ENCODE data around the gene DYDC1. TPM values are rescaled to one million over a fixed set of nuclear protein-coding genes. Genes with fewer than 3 reads are reported as not detected.
"Not testable (repeated sequence)": the region's sequence is repeated elsewhere in the genome, so short reads cannot be mapped to it uniquely, and the experiment has no call there.

The DYDC1 gene
- total RNA-seq, 1 donor from 2014 or later = not detected

DNA sequence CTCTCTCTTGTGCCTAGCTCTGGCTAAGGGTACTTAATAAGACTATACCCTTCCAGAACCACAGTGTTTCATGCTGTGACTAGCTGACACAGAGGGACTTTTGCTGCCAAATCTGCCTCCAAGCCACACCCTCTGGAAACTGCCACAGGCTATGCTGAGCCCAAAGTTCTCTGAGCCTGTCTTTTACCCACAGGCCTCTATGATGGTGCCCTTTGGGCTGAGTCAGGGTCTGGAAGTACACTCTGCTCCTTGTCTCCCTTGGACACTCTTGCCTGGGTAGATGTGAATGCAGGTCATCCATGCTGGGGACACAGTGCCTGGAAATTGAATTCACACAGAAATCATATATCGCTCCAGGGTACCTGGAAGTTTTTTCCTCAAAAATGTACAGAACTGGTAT, 22.6 kb downstream of the DYDC1 start:
- DNase-seq = no peak

DNA sequence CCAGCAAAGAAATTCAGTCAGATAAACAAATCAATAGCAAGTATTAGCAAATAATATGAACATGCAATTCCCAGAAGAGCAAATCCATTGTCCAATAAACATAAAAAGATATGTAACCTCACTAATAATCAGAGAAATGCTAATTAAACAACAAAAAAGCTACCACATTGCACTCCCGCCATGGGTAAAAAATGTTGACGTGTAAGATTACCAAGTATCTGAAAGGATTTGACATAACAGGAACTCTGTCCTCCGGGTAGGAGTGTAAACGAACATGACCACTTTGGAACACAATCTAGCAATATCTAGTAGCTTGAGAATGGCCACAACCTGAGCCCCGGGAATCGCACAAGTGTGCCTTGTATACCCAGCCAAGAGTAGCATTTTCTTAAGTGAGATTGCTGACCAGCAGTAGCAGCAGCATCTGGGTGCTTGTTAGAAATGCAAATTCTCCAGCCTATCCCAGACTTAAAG, 31.6 kb downstream of the DYDC1 start:
- no peak for DNase-seq

DNA sequence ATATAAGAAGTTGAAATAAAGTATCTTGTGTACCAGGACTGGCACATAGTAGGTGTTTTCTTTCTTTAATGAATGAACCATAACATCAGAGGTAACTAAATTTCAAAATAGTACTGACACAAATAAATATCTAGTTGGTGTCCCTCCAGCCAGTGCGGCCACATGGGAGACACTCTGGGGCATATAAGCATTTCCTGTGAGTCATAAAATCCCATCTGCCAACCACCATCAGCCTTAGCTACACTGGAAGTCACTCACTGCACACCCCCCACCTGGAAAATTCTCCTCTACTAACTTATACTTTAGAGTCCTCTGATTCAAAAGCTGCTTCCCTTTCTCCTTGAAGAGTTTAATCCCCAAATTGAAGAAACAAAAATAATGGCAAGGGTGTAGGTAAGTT, 32.5 kb downstream of the DYDC1 start:
- peak; percentile 26 for DNase-seq

DNA sequence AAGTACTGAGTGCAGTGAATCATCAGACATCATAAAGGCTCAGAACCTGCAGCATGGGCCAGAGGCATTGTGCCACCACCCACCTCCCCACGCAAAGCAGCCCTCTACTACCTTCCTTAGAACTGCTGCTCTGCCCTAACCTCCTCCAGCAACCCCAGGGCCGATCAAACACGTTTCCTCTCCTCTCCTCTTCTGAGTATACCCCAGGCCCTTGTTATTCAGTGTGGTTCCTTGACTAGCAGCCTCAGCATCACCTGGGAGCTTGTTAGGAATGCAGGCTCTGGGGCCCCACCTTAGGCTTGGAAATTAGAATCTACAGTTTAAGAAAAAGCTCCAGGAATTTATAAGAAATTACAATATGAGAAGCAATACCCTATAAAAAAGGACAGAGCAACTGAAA, 33.2 kb downstream of the DYDC1 start:
- no peak for DNase-seq

DNA sequence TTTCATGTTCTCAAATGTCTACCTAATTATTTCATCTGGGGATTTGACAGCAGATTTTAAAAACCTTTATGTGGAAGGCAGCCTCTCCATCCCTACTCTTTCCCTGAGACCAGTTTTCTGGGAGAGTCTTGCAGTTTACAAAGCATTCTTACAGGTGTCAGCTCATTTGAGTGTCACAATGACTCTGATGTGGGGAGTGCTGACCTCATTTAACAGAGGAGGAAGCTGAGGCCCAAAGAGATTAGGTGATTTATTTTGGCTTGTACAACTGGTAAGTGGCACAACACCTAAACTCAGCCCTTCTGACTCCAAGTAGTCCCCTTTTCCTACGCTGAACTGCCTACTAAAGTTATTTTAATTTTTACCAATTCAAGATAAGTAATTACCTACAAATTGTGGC, 33.8 kb downstream of the DYDC1 start:
- DNase-seq = no peak

DNA sequence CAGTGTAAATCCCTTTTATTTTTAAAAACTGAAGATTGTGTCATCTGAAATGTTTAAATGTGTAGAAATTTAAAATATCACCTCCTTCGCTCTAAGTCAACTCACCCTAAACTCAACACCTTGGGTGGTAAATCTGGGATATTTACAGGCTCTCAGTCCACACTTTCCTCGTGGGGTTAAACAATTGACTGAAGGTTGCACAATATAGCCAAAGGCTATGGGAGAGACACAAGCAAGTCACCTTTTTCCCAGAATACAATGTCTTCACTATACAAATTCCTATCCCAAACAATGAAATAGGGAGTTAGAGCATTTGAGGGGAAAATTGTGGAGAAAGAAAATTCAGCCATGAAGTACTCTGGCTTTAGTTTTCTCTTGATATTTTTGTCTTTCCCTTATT, 34.4 kb downstream of the DYDC1 start:
- DNase-seq = no peak

DNA sequence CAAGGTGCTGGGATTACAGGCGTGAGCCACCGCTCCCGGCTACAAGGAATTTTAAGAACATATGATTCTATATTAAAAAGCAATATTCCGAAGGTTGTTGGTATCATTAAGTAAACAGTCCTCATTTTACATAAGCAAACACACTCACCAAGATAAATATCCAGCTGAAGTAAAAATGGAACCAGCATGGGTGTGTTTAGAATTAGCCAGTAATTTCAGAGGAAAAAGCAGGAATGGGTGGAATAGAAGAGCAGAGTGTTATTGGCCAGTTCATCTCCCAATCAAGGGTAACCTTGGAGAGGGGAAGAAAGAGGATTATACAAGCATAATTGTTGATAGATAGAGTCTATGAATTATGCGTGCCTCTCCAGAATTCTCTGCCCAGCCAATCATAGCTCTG, 35.4 kb downstream of the DYDC1 start:
- no peak for DNase-seq

DNA sequence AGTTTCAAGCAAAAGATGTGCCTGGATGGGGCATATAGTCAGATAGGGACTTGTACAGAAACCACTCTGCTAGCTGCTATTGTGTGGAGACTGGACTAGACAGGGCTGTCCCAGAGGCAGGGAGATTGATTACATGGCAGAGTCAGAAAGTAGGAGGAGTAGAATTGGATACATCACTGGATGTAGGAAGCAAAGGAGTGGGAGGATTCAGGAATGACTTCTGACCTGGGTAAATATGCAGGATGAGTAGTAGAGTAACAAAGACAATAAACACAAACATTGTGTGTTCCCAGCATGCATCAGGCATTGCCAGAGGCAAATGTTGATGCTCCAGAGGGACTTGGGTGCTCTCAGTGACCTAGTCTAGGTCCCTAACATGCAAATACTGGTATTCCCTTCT, 36.2 kb downstream of the DYDC1 start:
- DNase-seq = no peak

DNA sequence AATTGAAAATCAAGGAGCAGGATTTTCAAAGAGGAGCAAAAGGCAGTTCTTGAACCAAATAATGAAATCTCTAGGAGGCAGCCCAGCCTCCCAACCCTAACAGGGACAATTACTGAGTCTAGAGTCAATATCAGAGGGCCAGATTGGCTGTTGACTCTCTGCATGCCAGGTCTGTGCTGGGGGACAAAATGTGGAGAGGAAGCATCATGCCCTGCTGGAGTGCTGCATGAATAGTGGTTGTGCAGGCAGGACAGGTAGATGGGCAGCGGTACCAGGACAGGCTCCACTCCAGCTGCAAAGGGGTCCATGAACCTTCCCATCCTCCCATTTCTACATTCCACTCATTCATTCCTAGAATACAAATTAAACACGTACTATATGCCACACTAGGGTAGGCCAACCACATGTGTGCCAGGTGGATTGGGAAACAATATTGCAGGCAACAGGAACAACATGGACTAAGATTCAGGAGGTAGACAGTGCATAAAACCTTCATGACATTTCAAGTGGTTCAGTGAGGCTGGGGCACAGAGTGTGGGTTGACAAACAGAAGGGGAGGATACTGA, 36.7 kb downstream of the DYDC1 start:
- no peak for DNase-seq

DNA sequence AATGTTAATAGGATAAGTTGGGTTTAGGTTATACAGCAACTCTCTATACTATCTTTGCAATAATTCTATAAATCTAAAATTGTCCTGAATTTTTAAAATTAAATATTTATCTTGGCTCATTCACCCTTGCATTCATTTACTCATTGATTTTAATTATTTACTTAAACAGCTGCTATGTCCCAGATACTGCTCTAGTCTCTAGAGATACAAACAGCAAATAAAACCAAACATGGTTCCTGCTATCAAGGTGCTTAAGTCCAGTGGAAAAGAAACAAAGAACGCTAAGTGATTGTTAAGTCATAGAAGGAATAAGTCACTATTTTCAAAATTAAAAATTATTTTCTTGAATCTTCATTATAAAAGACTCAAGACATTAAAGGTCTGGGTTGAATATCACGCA, 37.2 kb downstream of the DYDC1 start:
- no peak for DNase-seq

DNA sequence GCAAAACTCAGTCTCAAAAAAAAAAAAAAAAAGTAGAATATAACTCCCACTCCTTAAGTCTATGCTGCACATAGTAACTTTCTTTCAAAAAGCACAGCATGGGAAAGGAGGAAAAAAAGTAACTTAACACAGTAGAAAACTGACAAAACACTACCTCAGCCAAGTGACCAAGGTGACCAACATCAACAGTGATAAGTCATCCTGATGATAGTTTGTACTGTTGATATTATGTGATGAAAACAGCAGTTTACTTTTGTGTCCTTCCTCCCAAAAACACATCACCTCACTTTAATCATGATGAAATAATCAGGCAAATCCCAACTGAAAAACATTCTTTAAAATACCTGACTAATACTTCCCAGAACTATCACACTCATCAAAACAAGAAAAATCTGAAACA, 37.8 kb downstream of the DYDC1 start:
- DNase-seq = no peak

DNA sequence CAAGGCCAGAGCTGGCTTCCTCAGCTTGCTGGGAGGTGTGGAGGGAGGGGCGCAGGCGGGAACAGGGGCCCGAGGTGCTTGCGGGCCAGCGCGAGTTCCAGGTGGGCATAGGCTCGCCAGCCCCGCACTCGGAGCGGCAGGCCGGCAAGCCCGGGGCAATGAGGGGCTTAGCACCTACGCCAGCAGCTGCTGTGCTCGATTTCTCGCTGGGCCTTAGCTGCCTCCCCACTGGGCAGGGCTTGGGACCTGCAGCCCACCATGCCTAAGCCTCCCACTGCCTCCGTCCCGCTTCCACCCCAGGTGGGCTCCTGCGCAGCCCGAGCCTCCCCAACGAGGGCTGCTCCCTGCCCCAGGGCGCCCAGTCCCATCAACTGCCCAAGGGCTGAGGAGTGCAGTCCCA, 41.2 kb downstream of the DYDC1 start:
- no peak for DNase-seq

DNA sequence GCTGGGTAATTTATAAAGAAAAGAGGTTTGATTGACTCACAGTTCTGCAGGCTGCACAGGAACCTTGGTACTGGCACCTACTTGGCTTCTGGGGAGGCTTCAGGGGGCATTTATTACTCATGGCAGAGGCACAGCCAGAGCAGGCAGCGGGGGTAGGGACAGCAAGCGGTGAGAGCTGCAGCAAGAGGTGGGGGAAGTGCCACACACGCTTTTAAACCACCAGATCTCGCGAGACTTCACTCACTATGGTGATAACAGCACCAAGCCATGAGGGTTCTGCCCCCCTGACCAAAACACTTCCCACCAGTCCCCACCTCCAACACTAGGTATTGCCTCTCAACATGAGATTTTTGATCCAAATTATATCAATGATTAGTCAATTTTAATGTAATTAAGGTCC, 43.0 kb downstream of the DYDC1 start:
- DNase-seq = no peak

DNA sequence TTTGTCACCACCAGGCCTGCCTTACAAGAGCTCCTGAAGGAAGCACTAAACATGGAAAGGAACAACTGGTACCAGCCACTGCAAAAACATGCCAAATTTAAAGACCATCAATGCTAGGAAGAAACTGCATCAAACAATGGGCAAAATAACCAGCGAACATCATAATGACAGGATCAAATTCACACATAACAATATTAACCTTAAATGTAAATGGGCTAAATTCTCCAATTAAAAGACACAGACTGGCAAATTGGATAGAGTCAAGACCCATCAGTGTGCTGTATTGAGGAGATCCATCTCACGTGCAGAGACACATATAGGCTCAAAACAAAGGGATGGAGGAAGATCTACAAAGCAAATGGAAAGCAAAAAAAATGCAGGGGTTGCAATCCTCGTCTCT, 50.6 kb downstream of the DYDC1 start:
- DNase-seq = not testable (repeated sequence)

DNA sequence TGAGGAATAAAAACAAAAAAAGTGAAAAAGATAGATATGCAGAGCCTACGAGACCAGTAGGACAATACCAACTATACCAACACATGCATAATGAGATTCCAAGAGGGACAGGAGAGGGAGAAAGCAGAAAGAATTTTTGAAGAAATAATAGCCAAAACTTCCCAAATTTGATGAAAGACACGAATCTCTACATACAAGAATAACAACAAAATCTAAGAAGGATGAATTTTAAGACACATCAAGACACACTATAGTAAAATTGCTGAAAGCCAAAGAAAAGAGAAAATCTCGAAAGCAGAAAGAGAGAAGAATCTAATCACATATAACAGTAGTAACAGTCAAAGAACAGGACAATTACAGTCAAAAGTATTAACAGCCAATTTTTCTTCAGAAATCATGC, 59.6 kb downstream of the DYDC1 start:
- DNase-seq = no peak

DNA sequence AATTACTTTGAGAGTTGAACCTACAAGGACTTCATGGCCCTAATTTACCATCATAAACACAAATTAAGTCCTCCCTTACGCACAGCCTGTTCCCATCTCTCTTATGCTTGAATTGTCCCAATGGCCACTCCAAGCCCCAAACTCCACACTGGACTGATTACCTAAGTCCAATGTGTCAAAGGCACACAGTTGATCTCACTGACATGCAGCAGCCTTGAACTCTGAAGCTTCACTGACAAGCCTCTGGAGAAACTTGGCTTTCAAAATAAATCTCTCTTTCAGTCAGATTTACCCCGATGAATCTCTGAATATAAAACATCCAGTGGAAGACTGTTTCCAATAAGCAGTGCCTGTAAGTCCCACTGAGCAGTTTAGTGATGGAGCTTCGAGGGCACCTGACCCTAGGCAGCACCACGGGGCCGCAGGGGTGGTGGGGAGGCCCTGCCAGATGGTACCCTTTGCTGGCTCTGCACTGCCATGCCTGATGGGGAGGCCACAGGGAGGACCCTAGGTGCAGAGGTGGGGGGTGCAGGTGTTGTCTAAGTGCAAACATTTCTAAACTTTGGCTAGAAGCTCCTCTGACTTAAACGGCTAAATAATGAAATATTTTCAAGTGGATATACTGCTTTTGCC, 63.8 kb downstream of the DYDC1 start:
- DNase-seq = no peak

DNA sequence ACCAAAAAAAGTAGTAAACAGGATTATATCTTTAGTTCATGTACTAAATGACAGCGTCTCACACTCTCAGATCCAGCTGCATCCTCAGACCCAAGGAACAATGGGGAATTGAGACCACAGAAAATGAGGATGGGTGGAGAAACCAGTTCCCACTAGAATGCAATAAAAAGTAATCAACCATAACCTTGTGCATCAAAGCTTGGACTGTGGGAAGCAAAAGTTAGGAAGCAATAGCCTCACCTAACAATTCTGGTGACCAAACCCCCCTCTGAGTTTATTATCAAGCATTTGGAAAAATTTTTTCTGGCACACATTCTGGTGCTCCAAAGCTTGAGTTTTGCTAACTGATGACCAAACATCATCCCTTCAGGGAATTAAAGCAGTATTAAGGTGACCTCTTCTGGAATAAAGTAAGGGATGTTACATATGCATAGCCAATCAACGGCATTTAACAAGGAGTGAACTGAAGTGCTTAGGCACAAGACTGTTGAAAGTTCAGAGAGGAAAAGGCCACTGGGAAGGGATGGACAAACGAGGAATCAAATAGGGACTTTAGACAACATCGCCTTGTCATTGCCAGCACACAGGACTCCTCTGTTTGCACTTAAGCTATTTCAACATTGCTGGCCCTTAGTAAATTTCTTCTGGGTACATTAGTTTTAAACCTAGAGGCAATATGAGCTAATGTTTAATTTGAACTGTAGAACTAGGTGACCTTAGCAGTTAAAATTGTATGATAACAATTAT, 65.9 kb downstream of the DYDC1 start:
- DNase-seq = no peak

DNA sequence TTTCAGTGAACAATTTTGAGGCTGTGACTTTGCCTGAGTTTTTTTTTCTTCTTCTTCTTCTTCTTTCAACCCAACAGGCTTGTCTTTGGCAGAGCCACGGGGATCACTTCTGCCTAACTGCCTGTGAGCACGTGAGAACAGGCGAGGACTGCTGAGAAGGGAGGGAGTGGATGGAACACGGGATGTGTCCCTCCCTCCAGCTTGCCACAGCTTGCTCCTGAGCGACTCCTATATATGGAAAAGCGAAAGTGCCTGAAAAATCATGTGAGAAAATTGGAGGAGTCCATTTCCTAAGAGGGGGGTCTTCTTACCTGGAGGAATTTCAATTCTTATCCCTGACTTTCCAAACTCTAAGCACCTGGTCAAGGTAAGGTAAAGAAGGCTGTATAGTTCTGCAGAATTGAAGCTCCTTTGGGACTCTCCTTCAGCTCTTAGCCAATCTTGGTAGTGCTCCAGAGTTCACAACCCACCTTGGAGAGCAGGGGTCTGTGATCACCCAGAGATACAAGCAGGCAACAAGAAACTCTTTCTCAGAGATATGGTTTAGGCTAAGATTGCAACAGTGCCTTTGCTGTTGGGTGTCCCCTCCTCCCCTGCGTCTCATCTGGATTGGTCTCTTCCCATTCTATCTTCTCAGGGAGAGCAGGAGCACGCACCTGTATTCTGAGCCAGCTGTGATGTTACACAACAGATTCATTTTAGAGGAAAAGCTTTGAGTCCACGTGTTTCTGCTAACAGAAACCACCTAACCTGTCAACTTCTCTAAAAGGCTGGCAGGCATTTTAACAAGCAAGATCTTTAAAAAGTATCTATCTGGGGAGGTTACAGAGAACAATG, 66.9 kb downstream of the DYDC1 start, which contains the start of gene MAT1A:
TSS of gene MAT1A (minus strand) at position 208 of the 837 bp plus-strand sequence. CDS start 235 bp downstream, outside the sequence.
- no peak for DNase-seq

DNA sequence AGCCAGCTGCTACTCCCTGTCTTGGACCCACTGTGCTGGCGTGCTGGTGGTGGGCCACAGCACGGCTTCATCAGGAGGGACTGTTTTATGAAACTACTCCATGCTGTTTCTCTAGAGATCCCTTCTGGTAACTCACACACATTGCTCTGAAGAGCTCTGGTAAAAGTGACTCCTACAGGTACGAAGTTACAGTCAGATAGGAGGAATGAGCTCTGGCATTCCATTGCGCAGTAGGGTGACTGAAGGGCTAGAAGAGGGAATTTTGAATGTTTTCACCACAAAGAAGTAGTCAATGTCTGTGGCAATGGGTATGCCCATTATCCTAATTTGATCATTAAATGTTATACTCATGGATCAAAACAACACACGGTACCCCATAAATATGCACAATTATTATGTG, 67.7 kb downstream of the DYDC1 start:
- DNase-seq = no peak

Measured in dermis blood vessel endothelial cell (primary cell).